SK-N-SH (cell line): ENCODE results near the gene ZMYND19.

Source experiments
- NFIC ChIP-seq: IDR thresholded peaks from 2 replicates; pipeline ENCODE4 v1.4.0; 2012; ENCODE audit warnings: borderline replicate concordance
- RAD21 ChIP-seq: IDR thresholded peaks from 2 replicates; pipeline ENCODE4 v1.6.1; 2012; ENCODE audit warnings: mild to moderate bottlenecking, low read length
- TF ChIP-seq, protein P1 (sequence below): fragments of 200-600 bp; sonication (generic); IDR thresholded peaks from 2 replicates; pipeline ENCODE4 v1.6.1; 2017; ENCODE audit warnings: antibody characterized with exemption, mild to moderate bottlenecking, moderate library complexity

DNA sequence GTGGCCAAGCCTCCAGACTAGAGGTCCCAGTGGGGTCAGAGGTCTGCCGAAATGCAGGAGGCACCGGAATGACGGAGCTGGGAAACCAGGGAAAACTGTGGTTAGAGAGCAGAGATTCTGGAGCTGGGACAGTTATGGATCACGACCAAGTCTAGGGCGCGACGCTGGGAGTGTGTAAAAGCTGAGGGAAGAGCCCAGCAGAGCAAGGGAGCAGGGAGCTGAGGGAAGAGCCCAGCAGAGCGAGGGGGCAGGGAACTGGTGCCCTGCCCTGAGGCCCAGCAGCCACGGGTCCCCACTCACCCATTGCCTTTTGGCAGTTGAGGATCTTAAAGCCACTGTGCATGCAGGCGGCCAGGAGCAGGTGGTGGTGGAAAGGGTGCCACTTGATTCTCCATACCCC, 26.2 kb downstream of the ZMYND19 start:
- TF ChIP-seq, protein P1, sequence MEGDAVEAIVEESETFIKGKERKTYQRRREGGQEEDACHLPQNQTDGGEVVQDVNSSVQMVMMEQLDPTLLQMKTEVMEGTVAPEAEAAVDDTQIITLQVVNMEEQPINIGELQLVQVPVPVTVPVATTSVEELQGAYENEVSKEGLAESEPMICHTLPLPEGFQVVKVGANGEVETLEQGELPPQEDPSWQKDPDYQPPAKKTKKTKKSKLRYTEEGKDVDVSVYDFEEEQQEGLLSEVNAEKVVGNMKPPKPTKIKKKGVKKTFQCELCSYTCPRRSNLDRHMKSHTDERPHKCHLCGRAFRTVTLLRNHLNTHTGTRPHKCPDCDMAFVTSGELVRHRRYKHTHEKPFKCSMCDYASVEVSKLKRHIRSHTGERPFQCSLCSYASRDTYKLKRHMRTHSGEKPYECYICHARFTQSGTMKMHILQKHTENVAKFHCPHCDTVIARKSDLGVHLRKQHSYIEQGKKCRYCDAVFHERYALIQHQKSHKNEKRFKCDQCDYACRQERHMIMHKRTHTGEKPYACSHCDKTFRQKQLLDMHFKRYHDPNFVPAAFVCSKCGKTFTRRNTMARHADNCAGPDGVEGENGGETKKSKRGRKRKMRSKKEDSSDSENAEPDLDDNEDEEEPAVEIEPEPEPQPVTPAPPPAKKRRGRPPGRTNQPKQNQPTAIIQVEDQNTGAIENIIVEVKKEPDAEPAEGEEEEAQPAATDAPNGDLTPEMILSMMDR, result no peak
- TF ChIP-seq RAD21 (no peak), NFIC (no peak)
